OCI-LY7 (cell line): Measurements from ENCODE around the gene R3HCC1L.

Experiments
- CTCF ChIP-seq: fragments of 200-600 bp; sonication (generic); conservative IDR thresholded peaks from 2 replicates; pipeline ENCODE4 v1.5.1; 2014; ENCODE audit warnings: mild to moderate bottlenecking, antibody characterized with exemption, low read length, moderate library complexity, mixed read lengths
- EZH2phosphoT487 ChIP-seq: fragments of 200-600 bp; sonication (generic); IDR thresholded peaks from 2 replicates; pipeline ENCODE4 v1.6.1; 2018; ENCODE audit warnings: low read depth, borderline replicate concordance, mild to moderate bottlenecking, mixed run types, antibody characterized with exemption, low read length, moderate library complexity, mixed read lengths

GRCh38 chr10:98242823-98243222 lies 108.4 kb downstream of the R3HCC1L start:
- TF ChIP-seq CTCF (peak; percentile 73), EZH2phosphoT487 (no peak)
